ENCODE measurements around the gene MPPED2.

Gene MPPED2

GRCh38 chr11:30432178-30432577 lies 154.0 kb downstream of the MPPED2 start:
- TF ChIP-seq CTCF (IDR thresholded peaks at IDR 0.05): no peak
- Histone ChIP-seq H3K36me3 (no peaks in the 10 kb centered on the region), H3K9me3 (no peaks in the 10 kb centered on the region), H3K27me3 (no peaks in the 10 kb centered on the region), H3K27ac (peak overlapping the region; percentile 42 to 54), H3K4me1 (peaks cover 0 to 53% (median 16%) of the 10 kb centered on the region in 4 donors), H3K4me3 (no peak overlapping the region)
- DNase-seq: no peak
- intact Hi-C loops (cut with DNase I; ENCODE audit: low total_unique reads): no loop called here

- no peak for TF ChIP-seq CTCF (IDR thresholded peaks at IDR 0.05)
- Histone ChIP-seq H3K27me3 (no peaks in the 10 kb centered on the region), H3K27ac (peak overlapping the region in 1 of 2 donors; percentile 54), H3K4me1 (peaks cover 0 to 51% (median 16%) of the 10 kb centered on the region in 4 donors), H3K9me3 (no peaks in the 10 kb centered on the region), H3K4me3 (no peak overlapping the region), H3K36me3 (no peaks in the 10 kb centered on the region)
- no peak for DNase-seq
- intact Hi-C loops (cut with DNase I; ENCODE audit: low total_unique reads): no loop called here
Measured at GRCh38 chr11:30431127-30431814, 154.9 kb downstream of the MPPED2 start.

- TF ChIP-seq CTCF (IDR thresholded peaks at IDR 0.05): no peak
- DNase-seq: no peak
- Histone ChIP-seq H3K9me3 (no peaks in the 10 kb centered on the region), H3K27ac (no peak overlapping the region), H3K27me3 (no peaks in the 10 kb centered on the region), H3K4me1 (peaks cover 0 to 34% (median 8%) of the 10 kb centered on the region in 4 donors), H3K4me3 (no peak overlapping the region), H3K36me3 (no peaks in the 10 kb centered on the region)
- intact Hi-C loops (cut with DNase I; ENCODE audit: low total_unique reads): no loop called here
Measured at GRCh38 chr11:30429550-30429949, 156.6 kb downstream of the MPPED2 start.

DNA sequence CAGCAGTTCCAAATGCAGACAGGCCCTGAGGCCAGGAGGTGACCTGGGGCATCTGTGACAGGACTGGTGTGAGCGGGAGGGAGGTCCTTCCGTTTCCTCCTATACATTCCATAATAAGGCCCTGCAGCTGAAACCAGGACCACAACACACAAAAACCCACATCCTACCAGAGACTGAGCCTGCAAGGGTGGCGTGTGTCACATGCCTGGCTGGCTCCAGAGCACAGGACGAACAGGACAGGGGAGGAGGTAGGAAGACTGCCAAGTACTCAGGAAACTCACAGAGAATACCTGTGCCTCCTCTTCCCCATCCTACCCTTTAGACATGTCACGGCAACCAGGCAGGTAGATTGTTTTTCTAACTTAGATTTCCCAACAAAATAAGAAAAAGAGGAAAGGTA lies 159.4 kb downstream of the MPPED2 start:
- Histone ChIP-seq H3K27me3 (no peaks in the 10 kb centered on the region), H3K9me3 (no peaks in the 10 kb centered on the region), H3K4me3 (no peak overlapping the region), H3K27ac (no peak overlapping the region), H3K36me3 (no peaks in the 10 kb centered on the region), H3K4me1 (peaks cover 0 to 7% (median 0%) of the 10 kb centered on the region in 4 donors)
- TF ChIP-seq CTCF (IDR thresholded peaks at IDR 0.05): no peak
- no peak for DNase-seq
- intact Hi-C loops (cut with DNase I; ENCODE audit: low total_unique reads): no loop called here

DNA sequence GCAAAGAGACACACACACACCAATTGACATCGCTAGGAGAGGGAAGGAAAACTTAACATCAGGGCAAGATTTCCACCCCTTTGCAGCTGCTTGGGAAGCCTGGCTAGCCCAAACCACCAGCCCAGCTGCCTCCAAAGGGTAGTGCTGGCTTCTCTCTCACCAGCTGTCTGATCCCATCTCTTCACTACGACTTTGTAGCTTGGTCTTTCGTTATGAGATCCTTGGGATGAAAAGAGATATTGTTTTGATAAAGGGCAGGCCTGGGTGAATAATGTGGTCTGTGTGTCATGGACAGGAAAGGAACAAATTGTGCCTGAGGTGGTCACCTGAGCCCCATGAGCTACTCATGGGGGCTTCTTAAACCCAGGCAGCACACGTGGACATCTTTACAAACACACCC lies 161.3 kb downstream of the MPPED2 start:
- H3K4me1 ChIP-seq: no peaks in the 10 kb centered on the region
- no peak overlapping the region for H3K4me3 ChIP-seq
- no peak for TF ChIP-seq CTCF (IDR thresholded peaks at IDR 0.05)
- intact Hi-C loops (cut with DNase I; ENCODE audit: low total_unique reads): no loop called here
- H3K36me3 ChIP-seq: no peaks in the 10 kb centered on the region
- no peak for DNase-seq
- H3K9me3 ChIP-seq: no peaks in the 10 kb centered on the region
- H3K27me3 ChIP-seq: no peaks in the 10 kb centered on the region
- no peak overlapping the region for H3K27ac ChIP-seq

Data from tibial artery (tissue), 4 donors.